Vagina (tissue), 2 donors: ENCODE data around the gene STXBP6.

Experiments used
- POLR2A ChIP-seq, 2 donors: fragments of 450-650 bp; IDR thresholded peaks; one replicate each; pipeline ENCODE4 v1.6.1; 2017; ENCODE audit warnings: antibody characterized with exemption in 2 of 2, mild to moderate bottlenecking in 2 of 2, moderate library complexity in 2 of 2
- POLR2AphosphoS5 ChIP-seq, 2 donors: sonication (generic); formaldehyde crosslinking; IDR thresholded peaks; one replicate each; pipeline ENCODE4 v1.9.0; 2017; ENCODE audit warnings: antibody characterized with exemption in 2 of 2, mild to moderate bottlenecking in 2 of 2, low read depth in 1 of 2; ENCODE audit not compliant: insufficient read depth in 1 of 2
- TF ChIP-seq, protein P1 (sequence below), 3 experiments: fragments of 450-650 bp in 2 of 3; fragments of 200-600 bp in 1 of 3; sonication (generic) in 1 of 3; IDR thresholded peaks; one replicate each; pipeline ENCODE4 v1.5.1; 2017 to 2019; ENCODE audit warnings: antibody characterized with exemption in 3 of 3, mild to moderate bottlenecking in 2 of 3, moderate library complexity in 2 of 3

DNA sequence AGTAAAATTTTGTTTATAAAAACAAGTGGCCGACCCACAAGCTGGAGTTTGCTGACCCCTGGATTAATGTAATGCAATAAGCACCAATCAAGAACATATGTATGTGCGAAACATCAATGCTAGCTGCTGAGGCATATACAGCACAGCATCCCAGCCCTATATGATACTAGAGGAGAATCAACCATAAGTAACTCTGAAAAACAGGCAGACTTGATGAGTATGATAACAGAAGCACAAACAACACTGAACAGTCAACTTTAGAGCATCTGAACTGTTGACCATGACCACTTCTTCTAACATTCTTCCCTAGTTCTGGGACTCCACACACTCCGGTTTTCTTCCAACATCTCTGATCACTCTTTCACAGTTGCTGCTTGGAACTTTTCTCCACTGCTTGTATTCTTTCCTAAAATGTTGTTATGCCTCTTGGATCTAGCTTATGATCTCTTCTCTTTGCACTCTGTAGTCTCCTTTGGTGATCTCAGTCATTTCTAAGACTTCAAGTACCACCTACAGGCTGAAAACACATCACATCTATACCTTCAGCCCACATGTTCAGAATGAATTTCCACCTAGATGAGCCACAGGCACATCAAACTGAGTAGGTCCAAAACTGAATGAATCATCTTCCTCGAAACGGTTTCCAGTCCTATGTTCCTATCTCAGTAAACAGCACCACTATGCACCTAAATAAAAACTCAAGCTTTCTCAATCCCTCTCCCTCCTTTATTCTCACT is 57.2 kb downstream of the STXBP6 start:
- TF ChIP-seq POLR2A (IDR thresholded peaks at IDR 0.05) = no peak
- TF ChIP-seq, protein P1, sequence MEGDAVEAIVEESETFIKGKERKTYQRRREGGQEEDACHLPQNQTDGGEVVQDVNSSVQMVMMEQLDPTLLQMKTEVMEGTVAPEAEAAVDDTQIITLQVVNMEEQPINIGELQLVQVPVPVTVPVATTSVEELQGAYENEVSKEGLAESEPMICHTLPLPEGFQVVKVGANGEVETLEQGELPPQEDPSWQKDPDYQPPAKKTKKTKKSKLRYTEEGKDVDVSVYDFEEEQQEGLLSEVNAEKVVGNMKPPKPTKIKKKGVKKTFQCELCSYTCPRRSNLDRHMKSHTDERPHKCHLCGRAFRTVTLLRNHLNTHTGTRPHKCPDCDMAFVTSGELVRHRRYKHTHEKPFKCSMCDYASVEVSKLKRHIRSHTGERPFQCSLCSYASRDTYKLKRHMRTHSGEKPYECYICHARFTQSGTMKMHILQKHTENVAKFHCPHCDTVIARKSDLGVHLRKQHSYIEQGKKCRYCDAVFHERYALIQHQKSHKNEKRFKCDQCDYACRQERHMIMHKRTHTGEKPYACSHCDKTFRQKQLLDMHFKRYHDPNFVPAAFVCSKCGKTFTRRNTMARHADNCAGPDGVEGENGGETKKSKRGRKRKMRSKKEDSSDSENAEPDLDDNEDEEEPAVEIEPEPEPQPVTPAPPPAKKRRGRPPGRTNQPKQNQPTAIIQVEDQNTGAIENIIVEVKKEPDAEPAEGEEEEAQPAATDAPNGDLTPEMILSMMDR (IDR thresholded peaks at IDR 0.05) = no peak
- no peak for TF ChIP-seq POLR2AphosphoS5 (IDR thresholded peaks at IDR 0.05; ENCODE audit: insufficient read depth in 1 of 2, low read depth in 1 of 2)
